HepG2 (cell line): ENCODE measurements around the gene AKR1C3. TPM values are rescaled to one million over a fixed set of nuclear protein-coding genes. Genes with fewer than 3 reads are reported as not detected.

Source experiments
- ATAC-seq: fragments of 200-7000 bp; cut with Tn5 transposase; 3 replicates; pipeline ENCODE4 v1.9.1; 2020; ENCODE audit warnings: mild to moderate bottlenecking, moderate library complexity
- BruUV-seq: library from RNA; stranded (reverse); fragments of 400-500 nt; replicated peaks from 2 replicates; lab custom pipeline; 2021; lab: Mats Ljungman, UMichigan
- CTCF ChIA-PET: fragments of 300-600 bp; formaldehyde crosslinking; extraction: SDS; loops from one replicate; lab custom pipeline; 2021; ENCODE audit warnings: low total read pairs, inconsistent platforms, low intra/inter-chr PET ratio; lab: Yijun Ruan, JAX
- POLR2A ChIA-PET: fragments of 350-600 bp; sonication (Branson Sonifier 250); formaldehyde crosslinking; loops from one replicate; lab custom pipeline; 2020; ENCODE audit warnings: antibody characterized with exemption, inconsistent platforms; lab: Yijun Ruan, JAX
- DNase-seq: peaks from one replicate; pipeline ENCODE4 v3.0.0-alpha.2; 2015; ENCODE audit warnings: low spot score
- FAIRE-seq: peaks from 3 replicates; lab custom pipeline; 2011; peaks lifted over from hg19 to GRCh38; lab: Jason Lieb, UNC
- H2AFZ ChIP-seq: one replicate; pipeline ENCODE4 v1.6.1; 2011; ENCODE audit warnings: low read length, inconsistent platforms
- H3K27ac ChIP-seq: fragments of 300-600 bp; 3 replicates; pipeline ENCODE4 v1.8.0; 2011; ENCODE audit warnings: mixed run types, mild to moderate bottlenecking, mixed read lengths, low read length, inconsistent platforms; ENCODE audit not compliant: insufficient read depth; ENCODE audit errors: extremely low read length
- H3K27me3 ChIP-seq, 2 experiments: fragments of 200-600 bp in 1 of 2; 2 replicates in 1 of 2; 3 replicates in 1 of 2; pipeline versions ENCODE4 v1.6.0 to v1.8.0; 2011; ENCODE audit warnings: low read length in 2 of 2, mild to moderate bottlenecking in 2 of 2, moderate library complexity in 2 of 2, inconsistent platforms in 1 of 2; ENCODE audit not compliant: insufficient read depth in 2 of 2, control insufficient read depth in 1 of 2
- H3K36me3 ChIP-seq, 2 experiments: fragments of 200-600 bp in 1 of 2; replicated peaks in 1 of 2; 2 replicates in 1 of 2; 3 replicates in 1 of 2; pipeline versions ENCODE4 v1.5.1 to v1.8.0; 2011; ENCODE audit warnings: low read length in 2 of 2, inconsistent platforms in 1 of 2; ENCODE audit not compliant: insufficient read depth in 2 of 2, control insufficient read depth in 1 of 2
- H3K4me1 ChIP-seq: 2 replicates; pipeline ENCODE4 v1.5.1; 2012; ENCODE audit warnings: low read length, inconsistent platforms; ENCODE audit not compliant: insufficient read depth
- H3K4me2 ChIP-seq: 2 replicates; pipeline ENCODE4 v1.6.0; 2011; ENCODE audit warnings: low read depth, low read length, inconsistent platforms
- H3K4me3 ChIP-seq, 3 experiments: fragments of 200-600 bp in 1 of 3; sonication (generic), shearing (Covaris generic) in 1 of 3; replicated peaks in 1 of 3; 2 replicates each; pipeline ENCODE4 v1.5.1; 2011 to 2016; ENCODE audit warnings: low read length in 3 of 3, inconsistent platforms in 2 of 3, low read depth in 2 of 3, mild to moderate bottlenecking in 2 of 3, control low read depth in 1 of 3, mixed read lengths in 1 of 3; ENCODE audit not compliant: insufficient read depth in 1 of 3
- H3K79me2 ChIP-seq: one replicate; pipeline ENCODE4 v1.6.1; 2011; ENCODE audit warnings: low read length, inconsistent platforms; ENCODE audit not compliant: insufficient read depth
- H3K9ac ChIP-seq: 2 replicates; pipeline ENCODE4 v1.6.0; 2011; ENCODE audit warnings: mild to moderate bottlenecking, low read depth, low read length, inconsistent platforms; ENCODE audit not compliant: insufficient read depth
- H3K9me3 ChIP-seq: 2 replicates; pipeline ENCODE4 v1.5.1; 2012; ENCODE audit warnings: mild to moderate bottlenecking, low read length
- H4K20me1 ChIP-seq: 2 replicates; pipeline ENCODE4 v1.6.0; 2011; ENCODE audit warnings: inconsistent platforms, mild to moderate bottlenecking, low read length, moderate library complexity; ENCODE audit not compliant: insufficient read depth
- HCFC1 ChIP-seq: fragments of 150-350 bp; IDR thresholded peaks from 2 replicates; pipeline ENCODE4 v1.6.1; 2014; ENCODE audit warnings: low read depth, low read length
- NFE2 ChIP-seq: sonication (generic); formaldehyde crosslinking; IDR thresholded peaks from 2 replicates; pipeline ENCODE4 v1.4.0; 2020; ENCODE audit warnings: missing genetic modification reagents
- NFE2L2 ChIP-seq: fragments of 150-350 bp; IDR thresholded peaks from 2 replicates; pipeline ENCODE4 v1.6.1; 2014; ENCODE audit warnings: low read length
- PHF21A ChIP-seq: sonication (generic); formaldehyde crosslinking; IDR thresholded peaks from 2 replicates; pipeline ENCODE4 v1.5.0; 2020; ENCODE audit warnings: mild to moderate bottlenecking, missing genetic modification reagents
- RBFOX2 ChIP-seq: fragments of 200-400 bp; formaldehyde crosslinking; IDR thresholded peaks from 2 replicates; pipeline ENCODE4 v1.6.1; 2017; ENCODE audit warnings: low read depth, mild to moderate bottlenecking, low read length
- ZSCAN30 ChIP-seq: sonication (generic); formaldehyde crosslinking; IDR thresholded peaks from 2 replicates; pipeline ENCODE4 v1.5.0; 2020; ENCODE audit warnings: mild to moderate bottlenecking, missing genetic modification reagents
- whole genome bisulfite sequencing: methylation state at CpG from one replicate; pipeline ENCODE4 v1.1.6; 2017; ENCODE audit warnings: low lambda C conversion rate; 5-methylcytosine and 5-hydroxymethylcytosine counted together
- in situ Hi-C: cut with HindIII; loops from 2 replicates; pipeline ENCODE4 v1.10.0; 2017; ENCODE audit warnings: low pct_unique_long_range_greater_than_20kb; ENCODE audit not compliant: extremely low pct_ligation_motif_present
- intact Hi-C: fragments of 100-400 bp; cut with micrococcal nuclease; formaldehyde crosslinking; loops from one replicate; pipeline ENCODE4 v1.10.0; 2022; ENCODE audit not compliant: unreplicated experiment
- polyA plus RNA-seq, 8 experiments: library from polyadenylated mRNA; depleted of rRNA in 3 of 8; stranded (reverse) in 7 of 8; unstranded in 1 of 8; fragments of >200 nt; fragmentation: Illumina TruSeq in 4 of 8; extraction: Trizol in 4 of 8; gene quantifications; 2 replicates each; pipeline versions ENCODE4 v1.2.1 to v1.2.3, GENCODE V29; 2011 to 2016; ENCODE audit warnings: low read depth in 4 of 8, missing spikeins in 1 of 8, mixed read lengths in 1 of 8; ENCODE audit not compliant: insufficient read depth in 1 of 8
- total RNA-seq, 5 experiments: library from RNA; depleted of rRNA; stranded (reverse); fragments of >200 nt; fragmentation: Illumina TruSeq; extraction: Trizol; gene quantifications; 2 replicates each; pipeline ENCODE4 v1.2.3, GENCODE V29; 2016; ENCODE audit warnings: low read depth in 1 of 5
- TF ChIP-seq, protein P1 (sequence below): sonication (generic); formaldehyde crosslinking; IDR thresholded peaks from 2 replicates; pipeline ENCODE4 v1.4.0; 2020; ENCODE audit warnings: missing genetic modification reagents
- TF ChIP-seq, protein P2 (sequence below): sonication (generic); formaldehyde crosslinking; IDR thresholded peaks from 2 replicates; pipeline ENCODE4 v1.5.1; 2020; ENCODE audit warnings: missing genetic modification reagents, mild to moderate bottlenecking, borderline replicate concordance

Gene AKR1C3
- total and polyA plus RNA-seq, 2 of the 13 experiments (the other 11 are each of a cell fraction or from before 2014, with no cell fraction given), result 368 to 532 TPM

DNA sequence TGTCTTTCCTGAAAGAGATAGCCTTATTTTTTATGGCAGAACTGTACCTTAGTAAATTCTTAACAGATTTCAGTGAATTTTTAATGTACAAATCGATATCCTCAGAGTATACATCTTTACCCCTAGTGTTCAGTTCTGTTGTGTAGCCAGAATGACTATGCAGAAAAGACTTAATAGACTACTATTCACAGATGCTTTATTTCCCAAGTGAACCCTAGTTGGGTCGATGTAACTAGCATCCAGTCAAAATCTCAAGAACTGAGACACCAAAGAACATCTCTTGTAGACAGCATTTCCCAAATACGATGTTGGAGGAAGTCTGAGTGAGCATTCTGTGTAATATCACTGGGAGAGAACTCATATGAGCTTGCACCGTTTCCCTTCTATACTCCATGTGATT, 1.5 kb downstream of the AKR1C3 start:
- DNase-seq, result peak; percentile 16
- WGBS, result 37% methylated on average over 4 of the region's 4 CpGs
- intact Hi-C loops (loop anchor here (2.0 to 10.0 kb wide), 5 partner anchors 51 to 279 kb away; partner anchors contain the start of gene AKR1C2), in situ Hi-C loops (loop anchor here (10.0 kb wide), 2 partner anchors 189 to 251 kb away; no protein-coding TSS in a partner anchor)
- H3K27ac ChIP-seq, result peak overlapping the region; percentile 83
- H3K4me2 ChIP-seq, result peak overlapping the region; percentile 75
- peak overlapping the region; percentile 76 for H3K9ac ChIP-seq
- ChIA-PET POLR2A (interaction anchor here (1.3 kb wide), 1 partner anchor 15 kb away, joined by 4 read pairs; no protein-coding TSS in a partner anchor), CTCF (interaction anchor here (1.7 to 2.7 kb wide), 2 partner anchors 81 to 246 kb away, joined by 4 to 22 read pairs; no protein-coding TSS in a partner anchor)
- peaks cover 47% of the 10 kb centered on the region for H3K79me2 ChIP-seq
- no peak for FAIRE-seq
- no peak for ATAC-seq
- no peaks in the 10 kb centered on the region for H4K20me1 ChIP-seq
- BruUV-seq, result no TSS peak
- peaks cover 52% of the 10 kb centered on the region for H3K4me1 ChIP-seq
- TF ChIP-seq PHF21A (CRISPR knock-in tag), result 0 out of 2 replicates have a peak, but pooled peaks have one; percentile 18
- TF ChIP-seq, protein P1, sequence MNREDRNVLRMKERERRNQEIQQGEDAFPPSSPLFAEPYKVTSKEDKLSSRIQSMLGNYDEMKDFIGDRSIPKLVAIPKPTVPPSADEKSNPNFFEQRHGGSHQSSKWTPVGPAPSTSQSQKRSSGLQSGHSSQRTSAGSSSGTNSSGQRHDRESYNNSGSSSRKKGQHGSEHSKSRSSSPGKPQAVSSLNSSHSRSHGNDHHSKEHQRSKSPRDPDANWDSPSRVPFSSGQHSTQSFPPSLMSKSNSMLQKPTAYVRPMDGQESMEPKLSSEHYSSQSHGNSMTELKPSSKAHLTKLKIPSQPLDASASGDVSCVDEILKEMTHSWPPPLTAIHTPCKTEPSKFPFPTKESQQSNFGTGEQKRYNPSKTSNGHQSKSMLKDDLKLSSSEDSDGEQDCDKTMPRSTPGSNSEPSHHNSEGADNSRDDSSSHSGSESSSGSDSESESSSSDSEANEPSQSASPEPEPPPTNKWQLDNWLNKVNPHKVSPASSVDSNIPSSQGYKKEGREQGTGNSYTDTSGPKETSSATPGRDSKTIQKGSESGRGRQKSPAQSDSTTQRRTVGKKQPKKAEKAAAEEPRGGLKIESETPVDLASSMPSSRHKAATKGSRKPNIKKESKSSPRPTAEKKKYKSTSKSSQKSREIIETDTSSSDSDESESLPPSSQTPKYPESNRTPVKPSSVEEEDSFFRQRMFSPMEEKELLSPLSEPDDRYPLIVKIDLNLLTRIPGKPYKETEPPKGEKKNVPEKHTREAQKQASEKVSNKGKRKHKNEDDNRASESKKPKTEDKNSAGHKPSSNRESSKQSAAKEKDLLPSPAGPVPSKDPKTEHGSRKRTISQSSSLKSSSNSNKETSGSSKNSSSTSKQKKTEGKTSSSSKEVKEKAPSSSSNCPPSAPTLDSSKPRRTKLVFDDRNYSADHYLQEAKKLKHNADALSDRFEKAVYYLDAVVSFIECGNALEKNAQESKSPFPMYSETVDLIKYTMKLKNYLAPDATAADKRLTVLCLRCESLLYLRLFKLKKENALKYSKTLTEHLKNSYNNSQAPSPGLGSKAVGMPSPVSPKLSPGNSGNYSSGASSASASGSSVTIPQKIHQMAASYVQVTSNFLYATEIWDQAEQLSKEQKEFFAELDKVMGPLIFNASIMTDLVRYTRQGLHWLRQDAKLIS (CRISPR knock-in tag), result peak; percentile 84; the same call in 1 of the 2 replicates
- peak; percentile 80 for TF ChIP-seq NFE2L2
- no peak for TF ChIP-seq ZSCAN30 (CRISPR knock-in tag)
- TF ChIP-seq RBFOX2, result peak; percentile 54; the same call in 1 of the 2 replicates
- no peak for TF ChIP-seq HCFC1
- TF ChIP-seq, protein P2, sequence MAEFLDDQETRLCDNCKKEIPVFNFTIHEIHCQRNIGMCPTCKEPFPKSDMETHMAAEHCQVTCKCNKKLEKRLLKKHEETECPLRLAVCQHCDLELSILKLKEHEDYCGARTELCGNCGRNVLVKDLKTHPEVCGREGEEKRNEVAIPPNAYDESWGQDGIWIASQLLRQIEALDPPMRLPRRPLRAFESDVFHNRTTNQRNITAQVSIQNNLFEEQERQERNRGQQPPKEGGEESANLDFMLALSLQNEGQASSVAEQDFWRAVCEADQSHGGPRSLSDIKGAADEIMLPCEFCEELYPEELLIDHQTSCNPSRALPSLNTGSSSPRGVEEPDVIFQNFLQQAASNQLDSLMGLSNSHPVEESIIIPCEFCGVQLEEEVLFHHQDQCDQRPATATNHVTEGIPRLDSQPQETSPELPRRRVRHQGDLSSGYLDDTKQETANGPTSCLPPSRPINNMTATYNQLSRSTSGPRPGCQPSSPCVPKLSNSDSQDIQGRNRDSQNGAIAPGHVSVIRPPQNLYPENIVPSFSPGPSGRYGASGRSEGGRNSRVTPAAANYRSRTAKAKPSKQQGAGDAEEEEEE (CRISPR knock-in tag), result no peak
- TF ChIP-seq NFE2 (CRISPR knock-in tag), result peak; percentile 60; the same call in 1 of the 2 replicates
- peak overlapping the region; percentile 66 to 77 (median 71) for H3K4me3 ChIP-seq
- peaks cover 5% of the 10 kb centered on the region; the same call in 1 of the 2 replicates for H3K9me3 ChIP-seq
- no peaks in the 10 kb centered on the region; a peak in 1 of 5 replicates for H3K27me3 ChIP-seq
- peaks cover 6 to 32% of the 10 kb centered on the region in 2 experiments for H3K36me3 ChIP-seq
- H2AFZ ChIP-seq, result no peak overlapping the region
